ENCODE results near the gene NCKAP1.

Gene NCKAP1

GRCh38 chr2:182949572-182950189 is 88.6 kb downstream of the NCKAP1 start:
- DNase-seq, result no peak

GRCh38 chr2:182949052-182949451 is 89.2 kb downstream of the NCKAP1 start:
- no peak for DNase-seq

DNA sequence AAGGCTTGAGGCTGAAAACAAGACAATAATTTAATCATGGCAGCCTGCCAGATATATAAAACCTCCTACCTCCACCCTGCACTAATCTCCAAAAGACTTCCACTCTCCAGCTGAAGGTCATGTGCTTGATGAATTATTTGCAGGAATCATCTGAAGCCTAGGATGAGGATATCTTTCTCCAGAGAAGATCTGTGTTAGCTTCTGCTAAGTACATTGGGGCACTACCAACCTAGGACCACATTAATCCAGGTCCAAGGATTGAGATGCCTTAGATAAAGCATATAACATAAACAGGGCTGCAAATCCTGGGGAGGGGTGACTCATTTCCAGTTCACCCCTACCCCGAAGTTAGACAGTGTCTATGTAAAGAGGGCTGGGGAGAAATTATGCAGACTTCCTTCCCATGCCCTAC is 91.3 kb downstream of the NCKAP1 start:
- DNase-seq, result no peak

GRCh38 chr2:182943339-182943738 is 94.9 kb downstream of the NCKAP1 start:
- DNase-seq, result no peak

- no peak for DNase-seq
Measured at GRCh38 chr2:182942756-182943155, 95.5 kb downstream of the NCKAP1 start.

GRCh38 chr2:182941919-182942318 is 96.3 kb downstream of the NCKAP1 start:
- DNase-seq, result no peak

DNA sequence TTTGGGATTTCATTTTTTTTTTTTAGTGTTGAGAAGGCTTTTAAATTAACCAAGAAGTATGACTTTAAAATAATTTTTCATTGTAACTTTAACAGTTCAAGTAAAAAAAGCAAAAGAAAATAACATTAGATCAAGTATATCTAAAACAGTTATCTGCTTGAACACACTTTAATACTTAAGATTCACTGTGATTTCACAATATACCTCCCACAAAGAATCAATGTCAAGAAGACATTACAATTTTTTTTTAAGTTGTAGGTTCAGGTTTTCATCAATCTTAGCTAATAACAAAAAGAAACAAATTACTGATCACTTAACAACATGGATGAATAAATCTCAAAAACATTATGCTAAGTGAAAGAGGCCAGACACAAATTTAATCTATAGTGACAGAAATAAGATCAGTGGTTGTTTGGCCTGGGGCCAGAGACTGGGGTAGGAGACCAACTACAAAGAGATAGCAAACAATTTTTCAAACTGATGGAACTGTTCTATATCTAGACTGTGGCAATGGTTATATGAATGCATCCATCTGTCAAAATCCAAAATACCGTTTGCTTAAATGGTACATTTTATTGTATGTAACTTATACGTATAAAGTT is 97.0 kb downstream of the NCKAP1 start:
- DNase-seq, result no peak

DNA sequence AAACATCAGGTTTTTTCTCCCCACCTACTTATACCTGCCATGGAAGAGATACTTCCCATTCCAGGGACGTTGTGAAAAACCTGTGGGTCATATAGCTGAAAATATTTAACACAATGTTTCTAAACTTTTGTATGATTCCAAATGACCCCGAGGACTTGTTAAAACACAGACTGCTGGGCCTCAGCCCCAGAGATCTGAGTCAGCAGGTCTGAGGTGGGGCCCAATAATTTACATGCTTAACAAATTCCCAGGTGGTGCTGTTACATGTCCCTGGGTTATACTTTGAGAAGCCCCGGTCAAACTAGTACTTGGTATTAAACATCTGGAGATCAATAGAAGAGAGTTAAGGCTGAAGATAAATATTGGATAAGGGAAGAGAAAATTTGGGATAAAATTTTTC is 100.4 kb downstream of the NCKAP1 start:
- no peak for DNase-seq

- no peak for DNase-seq
Measured at GRCh38 chr2:182933629-182934028, 104.6 kb downstream of the NCKAP1 start.

DNA sequence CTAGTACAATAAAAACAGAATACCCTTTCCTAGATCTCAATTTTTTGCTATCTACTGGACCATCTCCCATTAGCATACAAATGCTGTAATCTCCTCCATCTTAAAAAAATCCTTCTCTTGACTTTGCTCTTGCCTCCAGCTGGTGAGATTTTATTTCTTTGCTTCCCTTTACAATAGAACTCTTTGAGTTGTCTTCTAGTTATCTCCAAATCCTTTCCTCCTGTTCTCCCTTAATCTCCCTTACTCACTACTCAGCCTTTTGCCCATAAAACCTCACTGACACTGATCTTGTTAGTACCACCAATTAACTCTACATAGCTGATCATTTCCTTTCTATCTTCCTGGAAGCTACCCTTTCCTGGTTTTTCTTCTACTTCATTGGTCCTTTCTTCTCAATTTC is 108.3 kb downstream of the NCKAP1 start:
- DNase-seq, result no peak

- DNase-seq, result no peak
Measured at GRCh38 chr2:182924306-182924705, 114.0 kb downstream of the NCKAP1 start.

DNA sequence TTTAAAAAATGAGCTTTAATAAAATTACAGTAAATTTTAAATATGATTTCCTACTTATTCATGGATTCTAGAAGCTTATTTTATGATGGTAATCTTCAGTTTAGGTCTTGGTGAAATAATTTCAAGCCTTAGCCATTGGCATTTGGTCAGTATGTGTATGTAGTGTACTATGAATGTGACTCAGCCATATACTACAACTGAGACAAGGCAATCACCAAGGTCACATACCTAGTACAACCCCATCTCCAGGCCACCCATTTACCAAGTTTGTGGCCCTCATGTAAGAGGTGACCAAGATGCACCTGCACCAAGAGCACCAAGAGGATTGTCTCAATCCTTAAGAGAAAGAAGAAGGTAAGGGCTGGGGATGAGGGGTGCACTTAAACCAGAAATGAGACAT is 117.0 kb downstream of the NCKAP1 start:
- DNase-seq, result no peak

DNA sequence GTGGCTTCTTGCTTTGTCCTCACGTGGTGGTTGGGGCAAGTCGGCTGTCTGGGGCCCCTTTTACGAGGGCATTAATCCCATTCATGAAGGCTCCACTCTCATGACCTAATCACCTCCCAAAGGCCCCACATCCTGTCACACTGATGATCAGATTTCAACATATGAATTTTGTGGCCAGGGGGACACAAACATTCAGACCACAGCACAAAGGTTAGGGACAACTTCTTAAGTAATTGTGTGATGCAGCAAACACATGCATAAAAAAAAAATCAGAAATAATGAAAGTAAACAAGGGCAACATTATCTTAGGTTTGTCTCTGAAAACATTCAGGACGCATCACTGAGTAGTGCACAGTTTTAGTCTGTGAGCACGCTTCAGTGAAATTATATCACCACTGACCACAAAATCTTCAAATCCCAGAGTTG is 117.6 kb downstream of the NCKAP1 start:
- DNase-seq, result no peak

DNA sequence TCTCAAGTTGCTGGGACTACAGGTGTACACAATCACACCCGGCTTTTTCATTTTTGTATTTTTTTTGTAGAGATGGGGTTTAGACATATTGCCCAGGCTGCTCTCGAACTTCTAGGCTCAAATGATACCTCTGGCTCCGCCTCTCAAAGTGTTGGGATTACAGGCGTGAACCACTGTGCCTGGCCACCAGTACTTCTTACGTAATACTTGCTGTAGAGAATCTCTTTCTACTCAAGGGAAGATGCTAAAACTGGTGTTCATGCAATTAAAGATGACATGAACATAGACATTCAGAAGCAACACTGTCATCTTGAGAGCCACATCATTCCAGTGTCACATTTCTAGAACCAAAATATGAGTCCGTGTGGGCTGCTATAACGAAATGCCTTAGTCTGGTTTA is 118.2 kb downstream of the NCKAP1 start:
- no peak for DNase-seq

DNA sequence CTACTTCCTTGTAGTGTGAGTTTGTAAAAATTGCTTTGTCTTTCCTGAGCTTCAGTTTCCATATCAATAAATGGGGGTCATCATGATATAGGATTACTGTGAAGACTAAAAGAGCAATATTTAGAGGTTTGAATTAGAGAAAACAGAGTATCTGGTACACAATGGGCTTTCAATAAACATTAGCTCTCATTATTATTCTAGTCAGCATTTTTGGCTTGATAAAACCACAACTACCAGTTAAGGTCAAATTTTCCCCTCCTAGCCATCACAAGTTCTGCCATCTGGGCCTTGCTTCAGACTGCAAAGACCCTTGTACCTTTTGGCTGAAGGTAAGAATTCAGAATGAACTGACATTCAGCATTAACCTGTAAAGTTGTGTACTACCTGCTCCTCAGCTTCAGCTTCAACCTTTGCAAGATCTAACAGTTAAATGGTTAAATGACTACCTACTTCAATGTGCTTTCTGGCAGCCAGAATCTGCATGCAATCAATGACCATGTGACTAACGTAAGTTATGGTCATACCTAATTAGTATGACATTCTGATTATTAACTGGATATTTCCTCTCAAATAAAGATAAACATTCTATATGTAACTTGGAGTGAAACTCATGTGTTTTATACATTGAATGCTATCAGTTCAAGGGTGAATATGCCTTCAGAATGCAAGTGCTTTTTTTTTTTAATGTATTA is 119.2 kb downstream of the NCKAP1 start:
- DNase-seq, result no peak

DNA sequence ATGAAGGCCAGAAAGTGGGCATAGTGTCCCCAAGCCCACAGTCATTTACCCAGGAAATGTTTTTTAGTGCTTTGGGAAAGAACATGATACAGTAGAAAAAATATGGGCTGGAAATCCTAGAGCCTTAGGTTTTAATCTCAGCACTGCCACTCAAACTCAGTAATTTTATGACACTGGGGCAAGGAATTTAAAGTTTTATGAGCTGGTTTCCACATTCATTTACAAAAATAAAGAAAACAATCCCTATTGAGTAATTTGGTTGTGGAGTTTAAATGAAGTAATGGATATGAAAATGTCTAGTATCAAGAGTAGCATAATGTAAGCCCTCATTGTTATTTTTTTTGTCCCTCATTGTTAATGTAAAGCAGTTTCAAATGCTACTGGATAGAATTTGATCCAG is 120.3 kb downstream of the NCKAP1 start:
- no peak for DNase-seq

- no peak for DNase-seq
Measured at GRCh38 chr2:182916417-182916816, 121.8 kb downstream of the NCKAP1 start.

GRCh38 chr2:182915369-182916326 is 122.6 kb downstream of the NCKAP1 start:
- no peak for DNase-seq

GRCh38 chr2:182914852-182915251 is 123.4 kb downstream of the NCKAP1 start:
- DNase-seq, result no peak

DNA sequence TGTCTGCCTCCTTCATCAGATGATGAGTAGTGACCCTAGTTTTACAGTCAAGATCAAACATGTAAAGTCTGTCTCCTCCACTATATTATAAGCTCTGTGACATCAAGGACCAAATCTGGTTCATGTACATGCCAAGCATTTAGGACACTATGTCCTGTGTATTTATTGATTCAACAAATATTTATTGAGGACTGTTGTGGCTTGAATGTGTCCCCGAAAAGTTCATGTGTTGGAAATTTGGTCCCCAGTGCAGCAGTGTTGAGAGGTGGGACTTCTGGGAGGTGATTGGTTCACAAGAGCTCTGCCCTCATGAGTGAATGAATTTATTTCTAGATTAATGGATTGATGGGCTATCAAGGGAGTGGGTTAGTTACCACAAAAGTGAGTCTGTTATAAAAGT is 125.2 kb downstream of the NCKAP1 start:
- DNase-seq, result no peak

DNA sequence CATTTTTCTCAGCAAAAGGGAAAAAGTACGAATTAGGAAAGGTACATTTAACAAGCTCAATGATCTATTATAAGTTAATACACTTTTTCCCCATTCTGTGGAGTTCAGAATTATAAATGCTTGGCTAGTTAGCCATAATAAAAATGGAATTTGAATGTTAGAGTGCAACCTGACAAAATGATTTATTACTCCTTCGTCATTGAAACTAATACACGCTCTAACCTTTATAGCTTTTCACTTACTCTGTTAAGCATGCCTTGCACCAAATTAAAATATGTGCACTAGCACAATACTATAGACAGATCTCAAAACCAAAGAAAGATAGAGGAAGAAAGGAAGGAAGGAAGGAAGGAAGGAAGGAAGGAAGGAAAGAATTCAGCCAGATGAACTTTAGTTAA is 125.7 kb downstream of the NCKAP1 start:
- no peak for DNase-seq

- DNase-seq, result no peak
Measured at GRCh38 chr2:182911813-182912517, 126.3 kb downstream of the NCKAP1 start.

DNA sequence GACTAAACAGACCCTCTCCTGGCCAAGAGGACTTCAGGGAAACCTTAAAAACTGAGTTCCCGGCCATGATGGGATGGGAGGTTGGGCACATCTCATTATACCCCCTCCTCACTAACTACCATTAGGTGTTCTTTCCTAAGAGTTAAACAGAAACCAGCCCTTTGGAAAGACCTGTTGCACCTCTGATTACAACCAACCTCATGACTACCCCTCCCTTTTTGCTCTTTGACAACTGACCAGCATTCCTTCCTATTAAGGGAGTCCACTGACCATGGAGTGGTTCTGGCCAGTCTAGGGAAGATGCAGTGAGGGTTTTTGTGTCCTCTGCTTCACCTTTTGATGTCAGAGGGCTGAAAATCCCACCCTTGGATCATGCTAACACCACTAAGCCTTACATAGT is 127.3 kb downstream of the NCKAP1 start:
- DNase-seq, result no peak
